A673 (cell line): Measurements from ENCODE around the gene CTTNBP2NL.
"Not testable (repeated sequence)": the region's sequence is repeated elsewhere in the genome, so short reads cannot be mapped to it uniquely, and the experiment has no call there.

ENCODE experiments used
- EZH2 ChIP-seq: fragments of 200-600 bp; sonication (generic); IDR thresholded peaks from 2 replicates; pipeline ENCODE4 v1.6.1; 2017; ENCODE audit warnings: borderline replicate concordance, low read depth, mild to moderate bottlenecking, mixed read lengths, antibody characterized with exemption, low read length; ENCODE audit not compliant: poor library complexity, severe bottlenecking
- TF ChIP-seq, protein P1 (sequence below): fragments of 300-800, 200-600 bp; sonication (generic); conservative IDR thresholded peaks from 2 replicates; pipeline ENCODE4 v1.5.1; 2017; ENCODE audit warnings: low read depth, mild to moderate bottlenecking, antibody characterized with exemption, low read length, moderate library complexity, mixed read lengths

DNA sequence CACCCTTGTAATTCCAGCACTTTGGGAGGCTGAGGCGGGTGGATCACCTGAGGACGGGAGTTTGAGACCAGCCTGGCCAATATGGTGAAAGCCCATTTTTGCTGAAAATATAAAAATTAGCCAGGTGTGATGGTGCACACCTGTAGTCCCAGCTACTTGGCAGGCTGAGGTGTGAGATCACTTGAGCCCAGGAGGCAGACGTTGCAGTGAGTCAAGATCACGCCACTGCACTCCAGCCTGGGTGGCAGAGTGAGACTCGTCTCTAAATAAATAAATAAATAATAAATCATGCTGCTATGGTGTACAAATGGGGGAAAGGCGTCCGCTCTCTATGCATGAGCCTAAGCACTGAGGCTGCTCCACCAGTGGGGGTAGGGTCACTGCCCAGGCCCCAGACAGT, 74.3 kb downstream of the CTTNBP2NL start:
- TF ChIP-seq, protein P1, sequence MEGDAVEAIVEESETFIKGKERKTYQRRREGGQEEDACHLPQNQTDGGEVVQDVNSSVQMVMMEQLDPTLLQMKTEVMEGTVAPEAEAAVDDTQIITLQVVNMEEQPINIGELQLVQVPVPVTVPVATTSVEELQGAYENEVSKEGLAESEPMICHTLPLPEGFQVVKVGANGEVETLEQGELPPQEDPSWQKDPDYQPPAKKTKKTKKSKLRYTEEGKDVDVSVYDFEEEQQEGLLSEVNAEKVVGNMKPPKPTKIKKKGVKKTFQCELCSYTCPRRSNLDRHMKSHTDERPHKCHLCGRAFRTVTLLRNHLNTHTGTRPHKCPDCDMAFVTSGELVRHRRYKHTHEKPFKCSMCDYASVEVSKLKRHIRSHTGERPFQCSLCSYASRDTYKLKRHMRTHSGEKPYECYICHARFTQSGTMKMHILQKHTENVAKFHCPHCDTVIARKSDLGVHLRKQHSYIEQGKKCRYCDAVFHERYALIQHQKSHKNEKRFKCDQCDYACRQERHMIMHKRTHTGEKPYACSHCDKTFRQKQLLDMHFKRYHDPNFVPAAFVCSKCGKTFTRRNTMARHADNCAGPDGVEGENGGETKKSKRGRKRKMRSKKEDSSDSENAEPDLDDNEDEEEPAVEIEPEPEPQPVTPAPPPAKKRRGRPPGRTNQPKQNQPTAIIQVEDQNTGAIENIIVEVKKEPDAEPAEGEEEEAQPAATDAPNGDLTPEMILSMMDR = not testable (repeated sequence)
- not testable (repeated sequence) for TF ChIP-seq EZH2
